T-helper 1 cell (primary cell): ENCODE results near the gene RGS7.
"Not testable (repeated sequence)": the region's sequence is repeated elsewhere in the genome, so short reads cannot be mapped to it uniquely, and the experiment has no call there.

Experiments used
- DNase-seq, 5 donors: peaks; one replicate each; pipeline ENCODE4 v3.0.0-alpha.2; 2012 to 2020

The RGS7 gene

GRCh38 chr1:240905225-240905765 lies 451.7 kb downstream of the RGS7 start:
- DNase-seq, result no peak

GRCh38 chr1:240895424-240895823 lies 461.6 kb downstream of the RGS7 start:
- not testable (repeated sequence) for DNase-seq

GRCh38 chr1:240888787-240889048 lies 468.3 kb downstream of the RGS7 start:
- DNase-seq, result no peak

GRCh38 chr1:240888039-240888786 lies 468.8 kb downstream of the RGS7 start:
- DNase-seq, result peak in 1 of 5 donors; percentile 1

GRCh38 chr1:240883490-240883889 lies 473.5 kb downstream of the RGS7 start:
- no peak for DNase-seq

- not testable (repeated sequence) for DNase-seq
Observed at GRCh38 chr1:240882656-240883308, 474.2 kb downstream of the RGS7 start.

- no peak for DNase-seq
Observed at GRCh38 chr1:240878631-240879030, 478.4 kb downstream of the RGS7 start.

- DNase-seq, result no peak
Observed at GRCh38 chr1:240877605-240878004, 479.4 kb downstream of the RGS7 start.

GRCh38 chr1:240876071-240876470 lies 480.9 kb downstream of the RGS7 start:
- no peak for DNase-seq

- no peak for DNase-seq
Observed at GRCh38 chr1:240869071-240869470, 487.9 kb downstream of the RGS7 start.

- DNase-seq, result no peak
Observed at GRCh38 chr1:240866724-240867123, 490.3 kb downstream of the RGS7 start.

- DNase-seq, result no peak
Observed at GRCh38 chr1:240860023-240860422, 497.0 kb downstream of the RGS7 start.

GRCh38 chr1:240854367-240854766 lies 502.6 kb downstream of the RGS7 start:
- no peak for DNase-seq

- no peak for DNase-seq
Observed at GRCh38 chr1:240847325-240847724, 509.7 kb downstream of the RGS7 start.

- no peak for DNase-seq
Observed at GRCh38 chr1:240844486-240844885, 512.5 kb downstream of the RGS7 start.

GRCh38 chr1:240843798-240844197 lies 513.2 kb downstream of the RGS7 start:
- DNase-seq, result no peak

GRCh38 chr1:240836271-240836670 lies 520.7 kb downstream of the RGS7 start:
- no peak for DNase-seq

- no peak for DNase-seq
Observed at GRCh38 chr1:240835291-240835690, 521.7 kb downstream of the RGS7 start.

GRCh38 chr1:240833075-240833474 lies 523.9 kb downstream of the RGS7 start:
- no peak for DNase-seq

GRCh38 chr1:240831922-240832321 lies 525.1 kb downstream of the RGS7 start:
- no peak for DNase-seq

GRCh38 chr1:240831191-240831631 lies 525.8 kb downstream of the RGS7 start:
- DNase-seq, result no peak

- DNase-seq, result no peak
Observed at GRCh38 chr1:240829487-240829886, 527.5 kb downstream of the RGS7 start.

- DNase-seq, result no peak
Observed at GRCh38 chr1:240827786-240828185, 529.2 kb downstream of the RGS7 start.

GRCh38 chr1:240824238-240824637 lies 532.8 kb downstream of the RGS7 start:
- DNase-seq, result no peak
